Hepatocyte (in vitro differentiated cells): ENCODE data around the gene MYO1E. TPM values are rescaled to one million over a fixed set of nuclear protein-coding genes. Genes with fewer than 3 reads are reported as not detected.

Experiments used
- DNase-seq: peaks from one replicate; pipeline ENCODE4 v3.0.0-alpha.2; 2016; ENCODE audit warnings: low spot score
- H2AFZ ChIP-seq: fragments of 200-600 bp; sonication (generic); 2 replicates; pipeline ENCODE4 v1.6.0; 2016; ENCODE audit warnings: antibody characterized with exemption, mild to moderate bottlenecking
- H3K27ac ChIP-seq: fragments of 200-600 bp; sonication (generic); 2 replicates; pipeline ENCODE4 v1.5.1; 2016; ENCODE audit warnings: mild to moderate bottlenecking
- H3K27me3 ChIP-seq: fragments of 200-600 bp; sonication (generic); 2 replicates; pipeline ENCODE4 v1.6.1; 2016
- H3K36me3 ChIP-seq: fragments of 200-600 bp; sonication (generic); replicated peaks from 2 replicates; pipeline ENCODE4 v1.5.1; 2016; ENCODE audit warnings: low read depth; ENCODE audit not compliant: insufficient read depth
- H3K4me1 ChIP-seq: fragments of 200-600 bp; sonication (generic); 2 replicates; pipeline ENCODE4 v1.5.1; 2016; ENCODE audit warnings: mild to moderate bottlenecking, moderate library complexity; ENCODE audit not compliant: insufficient read depth
- H3K4me2 ChIP-seq: fragments of 200-600 bp; sonication (generic); 2 replicates; pipeline ENCODE4 v1.6.0; 2016
- H3K4me3 ChIP-seq: fragments of 200-600 bp; sonication (generic); 2 replicates; pipeline ENCODE4 v1.5.1; 2016; ENCODE audit warnings: mild to moderate bottlenecking
- H3K79me2 ChIP-seq: fragments of 200-600 bp; sonication (generic); 2 replicates; pipeline ENCODE4 v1.6.0; 2017; ENCODE audit warnings: mild to moderate bottlenecking
- H3K9me2 ChIP-seq: fragments of 200-600 bp; sonication (generic); replicated peaks from 2 replicates; pipeline ENCODE4 v1.6.0; 2017; ENCODE audit warnings: mild to moderate bottlenecking; ENCODE audit not compliant: insufficient read depth
- H3K9me3 ChIP-seq: fragments of 200-600 bp; sonication (generic); 2 replicates; pipeline ENCODE4 v1.5.1; 2016; ENCODE audit warnings: low read depth, mild to moderate bottlenecking
- H4K20me1 ChIP-seq: fragments of 200-600 bp; sonication (generic); 2 replicates; pipeline ENCODE4 v1.6.0; 2016; ENCODE audit warnings: mild to moderate bottlenecking; ENCODE audit not compliant: insufficient read depth, poor library complexity, severe bottlenecking
- EZH2 ChIP-seq: fragments of 200-600 bp; sonication (generic); IDR thresholded peaks from 2 replicates; pipeline ENCODE4 v1.6.1; 2016; ENCODE audit warnings: antibody characterized with exemption, mild to moderate bottlenecking, borderline replicate concordance
- EZH2phosphoT487 ChIP-seq: fragments of 200-600 bp; sonication (generic); IDR thresholded peaks from one replicate; pipeline ENCODE4 v1.6.1; 2018; ENCODE audit warnings: antibody characterized with exemption, mild to moderate bottlenecking, low read depth, moderate library complexity; ENCODE audit not compliant: unreplicated experiment, severe bottlenecking
- WGBS: methylation state at CpG from one replicate; pipeline ENCODE4 v1.1.6; 2016; ENCODE audit warnings: low lambda C conversion rate; ENCODE audit errors: missing lambda C conversion rate; 5-methylcytosine and 5-hydroxymethylcytosine counted together
- polyA plus RNA-seq: library from polyadenylated mRNA; unstranded; fragments of >200 nt; fragmentation: Nextera tagmentation; extraction: Ambion mirVana; gene quantifications from 2 replicates; pipeline ENCODE4 v1.2.1, GENCODE V29; 2016
- total RNA-seq: library from RNA; depleted of rRNA; stranded (reverse); fragments of >200 nt; gene quantifications from 2 replicates; pipeline ENCODE4 v1.2.3, GENCODE V29; 2014
- TF ChIP-seq, protein P1 (sequence below): fragments of 200-600 bp; sonication (generic); IDR thresholded peaks from 2 replicates; pipeline ENCODE4 v1.5.1; 2016; ENCODE audit warnings: antibody characterized with exemption, mild to moderate bottlenecking; ENCODE audit not compliant: poor library complexity

MYO1E gene
- total and polyA plus RNA-seq, 2 experiments from 2014 or later = 107 to 111 TPM

DNA sequence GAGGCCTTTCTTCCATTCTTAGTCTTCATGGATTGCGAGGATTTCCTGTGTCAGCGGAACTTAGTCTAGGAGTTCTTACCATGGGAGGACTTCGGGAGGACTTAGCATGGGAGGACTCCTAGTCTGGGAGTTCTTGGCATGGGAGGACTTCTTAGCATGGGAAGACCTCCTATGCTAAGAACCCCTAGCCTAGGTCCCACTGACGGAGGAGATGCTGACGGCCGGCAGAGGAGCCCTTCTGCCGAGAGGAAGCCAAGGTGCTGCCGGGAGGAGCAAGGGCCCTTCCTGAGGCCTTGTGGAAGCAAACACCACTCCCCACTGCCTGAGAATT lies 201.6 kb downstream of the MYO1E start:
- H3K27ac ChIP-seq = peak overlapping the region; percentile 61
- H3K9me2 ChIP-seq = no peaks in the 10 kb centered on the region
- no peaks in the 10 kb centered on the region for H3K9me3 ChIP-seq
- no peaks in the 10 kb centered on the region for H3K27me3 ChIP-seq
- no peak overlapping the region for H2AFZ ChIP-seq
- WGBS = 98% methylated on average over 8 of the region's 8 CpGs
- H3K36me3 ChIP-seq = no peaks in the 10 kb centered on the region
- no peak overlapping the region for H3K4me2 ChIP-seq
- H3K4me3 ChIP-seq = no peak overlapping the region
- DNase-seq = no peak
- H3K79me2 ChIP-seq = no peaks in the 10 kb centered on the region
- H4K20me1 ChIP-seq = no peaks in the 10 kb centered on the region
- peaks cover 23% of the 10 kb centered on the region for H3K4me1 ChIP-seq
- TF ChIP-seq, protein P1, sequence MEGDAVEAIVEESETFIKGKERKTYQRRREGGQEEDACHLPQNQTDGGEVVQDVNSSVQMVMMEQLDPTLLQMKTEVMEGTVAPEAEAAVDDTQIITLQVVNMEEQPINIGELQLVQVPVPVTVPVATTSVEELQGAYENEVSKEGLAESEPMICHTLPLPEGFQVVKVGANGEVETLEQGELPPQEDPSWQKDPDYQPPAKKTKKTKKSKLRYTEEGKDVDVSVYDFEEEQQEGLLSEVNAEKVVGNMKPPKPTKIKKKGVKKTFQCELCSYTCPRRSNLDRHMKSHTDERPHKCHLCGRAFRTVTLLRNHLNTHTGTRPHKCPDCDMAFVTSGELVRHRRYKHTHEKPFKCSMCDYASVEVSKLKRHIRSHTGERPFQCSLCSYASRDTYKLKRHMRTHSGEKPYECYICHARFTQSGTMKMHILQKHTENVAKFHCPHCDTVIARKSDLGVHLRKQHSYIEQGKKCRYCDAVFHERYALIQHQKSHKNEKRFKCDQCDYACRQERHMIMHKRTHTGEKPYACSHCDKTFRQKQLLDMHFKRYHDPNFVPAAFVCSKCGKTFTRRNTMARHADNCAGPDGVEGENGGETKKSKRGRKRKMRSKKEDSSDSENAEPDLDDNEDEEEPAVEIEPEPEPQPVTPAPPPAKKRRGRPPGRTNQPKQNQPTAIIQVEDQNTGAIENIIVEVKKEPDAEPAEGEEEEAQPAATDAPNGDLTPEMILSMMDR = no peak
- TF ChIP-seq EZH2phosphoT487 = no peak
- TF ChIP-seq EZH2 = no peak

DNA sequence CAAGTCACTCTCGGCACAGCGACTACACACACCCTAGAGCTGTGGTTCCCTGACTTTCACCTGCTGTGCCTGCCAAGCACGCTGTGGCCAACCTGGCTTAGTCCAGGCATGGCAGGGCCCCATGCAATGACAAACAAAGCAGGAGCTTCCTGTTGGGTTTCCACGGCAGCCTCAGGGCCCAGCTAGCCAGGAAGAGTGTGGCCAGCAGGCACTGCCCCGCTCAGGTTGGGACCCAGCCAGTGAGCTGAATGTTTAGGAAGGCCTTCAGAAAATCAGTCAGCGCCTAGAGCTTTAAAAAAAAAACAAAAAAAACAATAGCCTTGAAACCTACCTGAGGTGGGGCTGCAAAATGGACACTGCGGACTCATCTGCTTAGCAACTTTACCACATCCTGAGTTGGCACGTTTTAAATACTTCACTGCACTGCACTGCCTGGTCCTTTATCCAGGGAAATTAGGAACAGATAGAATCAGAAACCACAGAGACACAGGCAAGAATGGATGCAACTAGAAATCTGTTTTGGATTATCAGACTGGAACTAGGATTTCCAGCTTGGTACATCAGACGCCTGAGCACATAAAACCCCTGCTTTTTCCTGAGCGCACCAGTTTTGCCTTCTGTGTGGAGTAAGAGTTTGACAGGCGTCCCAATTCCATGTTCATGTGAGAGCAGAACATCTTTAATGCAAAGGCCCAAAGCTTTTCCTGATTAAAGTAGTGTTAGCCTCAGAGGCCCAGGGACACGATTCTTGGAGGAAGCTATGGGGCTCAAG lies 202.2 kb downstream of the MYO1E start:
- Histone ChIP-seq H3K4me1 (peaks cover 17% of the 10 kb centered on the region), H4K20me1 (no peaks in the 10 kb centered on the region), H3K9me3 (no peaks in the 10 kb centered on the region), H3K4me2 (no peak overlapping the region), H3K27me3 (no peaks in the 10 kb centered on the region), H3K36me3 (no peaks in the 10 kb centered on the region), H3K9me2 (no peaks in the 10 kb centered on the region), H3K27ac (peak overlapping the region; percentile 61), H2AFZ (no peak overlapping the region), H3K79me2 (no peaks in the 10 kb centered on the region), H3K4me3 (no peak overlapping the region)
- 66% methylated on average over 12 of the region's 12 CpGs for WGBS
- no peak for TF ChIP-seq EZH2phosphoT487
- peak; percentile 26 for DNase-seq

DNA sequence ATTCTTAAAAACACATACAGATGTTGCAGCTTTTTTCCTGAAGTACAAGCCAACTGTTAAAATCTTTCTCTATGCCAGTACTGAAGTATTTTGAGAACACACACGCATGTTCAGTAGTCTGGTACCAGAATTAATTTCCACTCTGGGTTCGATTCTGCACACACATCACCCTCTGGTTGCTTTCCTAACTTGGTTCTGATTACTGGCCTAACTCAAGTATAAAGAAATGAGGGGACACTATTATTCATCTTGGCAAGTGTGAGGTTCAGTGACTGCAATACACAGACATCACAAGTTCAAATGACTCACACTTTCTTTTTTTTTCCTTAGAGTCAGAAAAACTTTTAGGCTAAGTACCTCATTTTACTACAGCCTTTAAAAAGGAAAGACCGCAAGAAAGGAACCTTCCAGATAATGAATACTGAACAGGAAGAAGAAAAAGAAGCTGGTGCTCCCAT lies 203.4 kb downstream of the MYO1E start:
- peak; percentile 24 for DNase-seq
- Histone ChIP-seq H3K27me3 (no peaks in the 10 kb centered on the region), H3K4me2 (no peak overlapping the region), H3K9me2 (no peaks in the 10 kb centered on the region), H4K20me1 (no peaks in the 10 kb centered on the region), H3K9me3 (no peaks in the 10 kb centered on the region), H2AFZ (no peak overlapping the region), H3K4me1 (peaks cover 11% of the 10 kb centered on the region), H3K36me3 (no peaks in the 10 kb centered on the region), H3K4me3 (no peak overlapping the region), H3K27ac (peak overlapping the region; percentile 61), H3K79me2 (no peaks in the 10 kb centered on the region)
- WGBS = 88% methylated on average over 3 of the region's 3 CpGs
- TF ChIP-seq, protein P1 = no peak
- no peak for TF ChIP-seq EZH2

DNA sequence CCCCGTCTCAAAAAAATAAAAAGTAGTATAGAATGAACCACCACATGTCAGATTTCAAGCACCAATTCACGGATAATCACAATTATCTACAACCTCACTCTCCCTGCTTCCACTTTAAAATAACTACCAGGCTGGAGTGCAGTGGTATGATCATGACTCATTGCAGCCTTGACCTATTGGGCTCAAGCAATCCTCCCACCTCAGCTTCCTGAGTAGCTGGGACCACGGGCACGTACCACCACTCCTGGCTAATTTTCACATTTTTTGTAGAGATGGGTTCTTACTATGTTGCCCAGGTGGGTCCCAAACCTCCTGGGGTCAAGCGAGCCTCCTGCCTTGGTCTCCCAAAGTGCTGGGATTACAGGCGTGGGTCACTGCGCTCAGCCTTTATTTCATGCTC lies 204.1 kb downstream of the MYO1E start:
- Histone ChIP-seq H3K79me2 (no peaks in the 10 kb centered on the region), H3K27ac (no peak overlapping the region), H3K9me2 (no peaks in the 10 kb centered on the region), H4K20me1 (no peaks in the 10 kb centered on the region), H3K36me3 (no peaks in the 10 kb centered on the region), H3K4me1 (peaks cover 11% of the 10 kb centered on the region), H3K4me2 (no peak overlapping the region), H3K4me3 (no peak overlapping the region), H3K27me3 (no peaks in the 10 kb centered on the region), H3K9me3 (no peaks in the 10 kb centered on the region), H2AFZ (no peak overlapping the region)
- 94% methylated on average over 7 of the region's 7 CpGs for WGBS
- DNase-seq = no peak
- TF ChIP-seq, protein P1 = no peak
- no peak for TF ChIP-seq EZH2phosphoT487
- TF ChIP-seq EZH2 = no peak
